SK-N-SH treated with all-trans-retinoic acid at 6 μM for 48 hours (cell line): ENCODE data around the gene EGFL7.

Experiments
- GLIS3 ChIP-seq: fragments of 250-450 bp; sonication (Bioruptor Pico); IDR thresholded peaks from 2 replicates; pipeline ENCODE4 v1.5.0; 2020; ENCODE audit warnings: mild to moderate bottlenecking, moderate library complexity
- RARB ChIP-seq: fragments of 250-450 bp; sonication (Bioruptor Pico); IDR thresholded peaks from 2 replicates; pipeline ENCODE4 v1.8.0; 2021; ENCODE audit warnings: mild to moderate bottlenecking, moderate library complexity
- ZNF8 ChIP-seq: fragments of 450-650 bp; formaldehyde crosslinking; IDR thresholded peaks from 2 replicates; pipeline ENCODE4 v1.5.0; 2020; ENCODE audit warnings: mild to moderate bottlenecking, moderate library complexity

GRCh38 chr9:136685790-136686533 lies 23.2 kb downstream of the EGFL7 start:
- TF ChIP-seq ZNF8 (CRISPR knock-in tag) (no peak), GLIS3 (CRISPR knock-in tag) (no peak), RARB (CRISPR knock-in tag) (no peak)
